ENCODE measurements around the gene ASTN2. TPM values are rescaled to one million over a fixed set of nuclear protein-coding genes. Genes with fewer than 3 reads are reported as not detected.

ASTN2 gene
- total and polyA plus RNA-seq, 4 donors = 0.57 to 2.9 (median 1.4) TPM

- Histone ChIP-seq H3K36me3 (ENCODE audit: control insufficient read depth in 4 of 4, insufficient read depth in 3 of 4, low read depth in 1 of 4, low read length in 3 of 4) (no peaks in the 10 kb centered on the region), H3K27ac (ENCODE audit: low read depth in 1 of 2, low read length in 2 of 2) (no peak overlapping the region), H3K9ac (ENCODE audit: low read depth in 1 of 2, low read length in 2 of 2) (no peak overlapping the region), H3K4me1 (ENCODE audit: control insufficient read depth in 4 of 4, insufficient read depth in 4 of 4, low read length in 3 of 4) (no peaks in the 10 kb centered on the region), H3K4me3 (ENCODE audit: low read depth in 1 of 3, low read length in 3 of 3) (no peak overlapping the region), H3K9me3 (ENCODE audit: control insufficient read depth in 4 of 4, low read length in 3 of 4) (no peaks in the 10 kb centered on the region), H3K27me3 (ENCODE audit: control insufficient read depth in 4 of 4, insufficient read depth in 4 of 4, low read length in 3 of 4) (no peaks in the 10 kb centered on the region)
- TF ChIP-seq FOXA1 (IDR thresholded peaks at IDR 0.05) (no peak), YY1 (IDR thresholded peaks at IDR 0.05) (no peak), TAF1 (conservative IDR thresholded peaks at IDR 0.05) (no peak), SP1 (IDR thresholded peaks at IDR 0.05) (no peak), EGR1 (IDR thresholded peaks at IDR 0.05; ENCODE audit: low read depth in 2 of 2) (no peak), RXRA (IDR thresholded peaks at IDR 0.05) (no peak), CTCF (IDR thresholded peaks at IDR 0.05; ENCODE audit: low read depth, low read length, missing input control) (no peak), HNF4A (conservative IDR thresholded peaks at IDR 0.05) (no peak), ATF3 (IDR thresholded peaks at IDR 0.05) (no peak), ZBTB33 (IDR thresholded peaks at IDR 0.05) (no peak), RAD21 (IDR thresholded peaks at IDR 0.05) (no peak), NR2F2 (IDR thresholded peaks at IDR 0.05) (no peak), REST (IDR thresholded peaks at IDR 0.05) (no peak), HNF4G (IDR thresholded peaks at IDR 0.05) (no peak), MAX (IDR thresholded peaks at IDR 0.05) (no peak), JUND (IDR thresholded peaks at IDR 0.05) (no peak)
- DNase-seq (ENCODE audit: low spot score) = no peak
Observed at GRCh38 chr9:117008461-117008860, 406.4 kb downstream of the ASTN2 start.

- H3K9me3 ChIP-seq (ENCODE audit: control insufficient read depth in 4 of 4, low read length in 3 of 4) = peaks cover 0 to 3% (median 0%) of the 10 kb centered on the region in 4 donors
- WGBS = 55% methylated on average over 3 of the region's 3 CpGs
- TF ChIP-seq FOXA2 (IDR thresholded peaks at IDR 0.05) = no peak
- H3K27me3 ChIP-seq (ENCODE audit: control insufficient read depth in 4 of 4, insufficient read depth in 4 of 4, low read length in 3 of 4) = peaks cover 0 to 2% (median 0%) of the 10 kb centered on the region in 4 donors
- H3K4me1 ChIP-seq (ENCODE audit: control insufficient read depth in 4 of 4, insufficient read depth in 4 of 4, low read length in 3 of 4) = no peaks in the 10 kb centered on the region
- no peak overlapping the region for H3K9ac ChIP-seq (ENCODE audit: low read depth in 1 of 2, low read length in 2 of 2)
- no peak overlapping the region for H3K27ac ChIP-seq (ENCODE audit: low read depth in 1 of 2, low read length in 2 of 2)
- H3K36me3 ChIP-seq (ENCODE audit: control insufficient read depth in 4 of 4, insufficient read depth in 3 of 4, low read depth in 1 of 4, low read length in 3 of 4) = no peaks in the 10 kb centered on the region
- no peak overlapping the region for H3K4me3 ChIP-seq (ENCODE audit: low read depth in 1 of 3, low read length in 3 of 3)
- DNase-seq (ENCODE audit: low spot score) = no peak
Observed at GRCh38 chr9:117002686-117003085, 412.2 kb downstream of the ASTN2 start.

Measured in liver (tissue), 9 donors.